NCI-H1930 (cell line): ENCODE results near the gene NTNG1.

Source experiments
- DNase-seq, 2 experiments: peaks; one replicate each; lab custom pipeline; 2025; lab: John Stamatoyannopoulos, UW

Gene NTNG1

GRCh38 chr1:107328087-107328486 lies 187.2 kb downstream of the NTNG1 start:
- DNase-seq: no peak

- no peak for DNase-seq
These were observed 198.9 kb downstream of the NTNG1 start for GRCh38 chr1:107339775-107340174.

GRCh38 chr1:107342316-107342715 lies 201.5 kb downstream of the NTNG1 start:
- DNase-seq: no peak

- DNase-seq: no peak
These were observed 201.9 kb downstream of the NTNG1 start for GRCh38 chr1:107342768-107343167.

- no peak for DNase-seq
These were observed 202.8 kb downstream of the NTNG1 start for GRCh38 chr1:107343601-107344000.

- no peak for DNase-seq
These were observed 203.5 kb downstream of the NTNG1 start for GRCh38 chr1:107344268-107344760.

- no peak for DNase-seq
These were observed 204.0 kb downstream of the NTNG1 start for GRCh38 chr1:107344836-107345235.

- no peak for DNase-seq
These were observed 212.0 kb downstream of the NTNG1 start for GRCh38 chr1:107352850-107353249.

- no peak for DNase-seq
These were observed 216.5 kb downstream of the NTNG1 start for GRCh38 chr1:107357376-107357775.

- no peak for DNase-seq
These were observed 217.9 kb downstream of the NTNG1 start for GRCh38 chr1:107358619-107359327.

GRCh38 chr1:107359472-107360241 lies 218.8 kb downstream of the NTNG1 start:
- DNase-seq: no peak

- DNase-seq: no peak
These were observed 221.8 kb downstream of the NTNG1 start for GRCh38 chr1:107362468-107363140.

GRCh38 chr1:107363154-107363553 lies 222.3 kb downstream of the NTNG1 start:
- DNase-seq: no peak

- DNase-seq: peak; percentile 72 to 73
These were observed 224.8 kb downstream of the NTNG1 start for GRCh38 chr1:107365527-107366240.

- DNase-seq: no peak
These were observed 237.6 kb downstream of the NTNG1 start for GRCh38 chr1:107378426-107378825.

- no peak for DNase-seq
These were observed 238.0 kb downstream of the NTNG1 start for GRCh38 chr1:107378866-107379265.

- no peak for DNase-seq
These were observed 239.0 kb downstream of the NTNG1 start for GRCh38 chr1:107379826-107380225.

- DNase-seq: no peak
These were observed 248.9 kb downstream of the NTNG1 start for GRCh38 chr1:107389410-107390396.

GRCh38 chr1:107394301-107394700 lies 253.5 kb downstream of the NTNG1 start:
- no peak for DNase-seq

GRCh38 chr1:107401704-107402103 lies 260.9 kb downstream of the NTNG1 start:
- no peak for DNase-seq

GRCh38 chr1:107404756-107405155 lies 263.9 kb downstream of the NTNG1 start:
- no peak for DNase-seq
